NCI-H187 treated with DMSO at 0.1 percent for 48 hours (cell line): ENCODE measurements around the gene SDC3.
"Not testable (repeated sequence)": the region's sequence is repeated elsewhere in the genome, so short reads cannot be mapped to it uniquely, and the experiment has no call there.

Experiments used
- DNase-seq: peaks from one replicate; lab custom pipeline; 2025; lab: John Stamatoyannopoulos, UW

The SDC3 gene

GRCh38 chr1:30908696-30909364, at the start of gene SDC3:
Gene SDC3, minus strand, starts transcription at chr1:30908758. Its CDS starts 172 bp downstream, at chr1:30908586.
- DNase-seq: no peak

- DNase-seq: no peak
These were observed 49.1 kb upstream of the SDC3 start for GRCh38 chr1:30957560-30958222.

- no peak for DNase-seq
These were observed 47.0 kb upstream of the SDC3 start for GRCh38 chr1:30955448-30956015.

GRCh38 chr1:30953685-30954084, 45.1 kb upstream of the SDC3 start:
- no peak for DNase-seq

- DNase-seq: no peak
These were observed 43.5 kb upstream of the SDC3 start for GRCh38 chr1:30952098-30952497.

- DNase-seq: no peak
These were observed 42.1 kb upstream of the SDC3 start for GRCh38 chr1:30950700-30951099.

GRCh38 chr1:30950053-30950452, 41.5 kb upstream of the SDC3 start:
- DNase-seq: no peak

GRCh38 chr1:30949487-30949838, 40.9 kb upstream of the SDC3 start:
- DNase-seq: not testable (repeated sequence)

GRCh38 chr1:30948813-30949486, 40.4 kb upstream of the SDC3 start:
- not testable (repeated sequence) for DNase-seq

GRCh38 chr1:30948278-30948677, 39.7 kb upstream of the SDC3 start:
- DNase-seq: no peak

- no peak for DNase-seq
These were observed 38.7 kb upstream of the SDC3 start for GRCh38 chr1:30947212-30947611.

- DNase-seq: no peak
These were observed 33.9 kb upstream of the SDC3 start for GRCh38 chr1:30942326-30942963.

GRCh38 chr1:30940541-30940940, 32.0 kb upstream of the SDC3 start:
- DNase-seq: no peak

GRCh38 chr1:30936541-30937171, 28.1 kb upstream of the SDC3 start:
- DNase-seq: no peak

- DNase-seq: not testable (repeated sequence)
These were observed 27.2 kb upstream of the SDC3 start for GRCh38 chr1:30935758-30936157.

GRCh38 chr1:30934613-30935012, 26.1 kb upstream of the SDC3 start:
- DNase-seq: no peak

GRCh38 chr1:30933874-30934252, 25.3 kb upstream of the SDC3 start:
- no peak for DNase-seq

- no peak for DNase-seq
These were observed 22.1 kb upstream of the SDC3 start for GRCh38 chr1:30930631-30931173.

- no peak for DNase-seq
These were observed 21.5 kb upstream of the SDC3 start for GRCh38 chr1:30929944-30930525.

GRCh38 chr1:30929135-30929889, 20.8 kb upstream of the SDC3 start:
- DNase-seq: no peak

- DNase-seq: no peak
These were observed 20.2 kb upstream of the SDC3 start for GRCh38 chr1:30928789-30929134.
